ENCODE results near the gene ANKH. TPM values are rescaled to one million over a fixed set of nuclear protein-coding genes. Genes with fewer than 3 reads are reported as not detected.

Gene ANKH
- polyA plus RNA-seq, 1 donor from 2014 or later = 9.9 TPM

DNA sequence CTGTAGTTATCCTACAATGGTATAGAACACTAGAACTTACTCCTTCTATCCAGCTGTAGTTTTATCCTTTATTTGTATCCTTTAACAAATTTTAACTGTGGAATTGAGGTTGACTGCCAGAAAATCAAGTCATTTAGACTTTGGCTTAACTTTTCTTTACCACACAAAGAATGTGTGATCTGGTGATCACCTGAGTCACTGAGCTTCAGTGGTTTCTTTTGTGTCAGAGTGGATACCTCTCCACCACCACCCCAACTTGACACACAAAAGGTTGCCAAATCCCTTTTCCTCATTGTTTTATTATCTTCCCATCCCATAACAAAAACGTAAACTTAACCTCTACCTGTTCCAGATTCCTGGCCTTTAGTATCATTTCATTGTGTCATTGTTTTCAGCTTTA, 201.6 kb downstream of the ANKH start:
- H3K9ac ChIP-seq (ENCODE audit: low read length) = no peak overlapping the region
- no peak overlapping the region for H3K4me3 ChIP-seq (ENCODE audit: low read length)
- no peaks in the 10 kb centered on the region for H4K20me1 ChIP-seq (ENCODE audit: insufficient read depth)
- no peaks in the 10 kb centered on the region for H3K27me3 ChIP-seq (ENCODE audit: insufficient read depth, low read depth, low read length)
- H3K9me3 ChIP-seq (ENCODE audit: low read length) = no peaks in the 10 kb centered on the region
- H3K79me2 ChIP-seq (replicated peaks; ENCODE audit: insufficient read depth, low read length) = peaks cover 33% of the 10 kb centered on the region
- no peak overlapping the region for H2AFZ ChIP-seq (ENCODE audit: low read depth, low read length)
- H3K36me3 ChIP-seq (ENCODE audit: insufficient read depth, low read length) = no peaks in the 10 kb centered on the region
- H3F3A ChIP-seq (ENCODE audit: insufficient read depth, low read length, poor library complexity, severe bottlenecking) = no peaks in the 10 kb centered on the region
- TF ChIP-seq TAF1 (IDR thresholded peaks at IDR 0.05; ENCODE audit: low read depth) = no peak
- TF ChIP-seq EP300 (conservative IDR thresholded peaks at IDR 0.05; ENCODE audit: poor library complexity, severe bottlenecking) = no peak
- TF ChIP-seq CTCF (IDR thresholded peaks at IDR 0.05; ENCODE audit: poor library complexity, severe bottlenecking) = no peak
- no peak overlapping the region for H3K27ac ChIP-seq (ENCODE audit: low read length)
- H3K4me2 ChIP-seq (ENCODE audit: low read length) = no peak overlapping the region
- H3K9me2 ChIP-seq (ENCODE audit: insufficient read depth, low read length) = no peaks in the 10 kb centered on the region

DNA sequence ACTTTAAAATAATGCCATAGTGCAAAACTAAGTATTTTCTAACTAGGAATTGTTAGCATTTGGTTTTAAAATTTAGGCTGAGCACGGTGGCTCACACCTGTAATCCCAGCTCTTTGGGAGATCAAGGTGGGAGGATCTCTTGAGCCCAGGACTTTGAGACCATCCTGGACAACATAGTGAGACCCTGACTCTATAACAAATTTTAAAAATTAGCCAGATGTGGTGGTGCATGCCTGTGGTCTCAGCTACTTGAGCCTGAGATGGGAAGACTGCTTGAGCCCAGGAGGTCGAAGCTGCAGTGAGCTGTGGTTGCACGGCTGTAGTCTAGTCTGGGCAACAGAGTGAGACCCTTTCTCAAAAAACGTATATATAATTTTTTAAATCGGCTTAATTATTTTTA, 202.2 kb downstream of the ANKH start:
- no peaks in the 10 kb centered on the region for H3K36me3 ChIP-seq (ENCODE audit: insufficient read depth, low read length)
- no peak overlapping the region for H3K27ac ChIP-seq (ENCODE audit: low read length)
- peaks cover 33% of the 10 kb centered on the region for H3K79me2 ChIP-seq (replicated peaks; ENCODE audit: insufficient read depth, low read length)
- no peak overlapping the region for H3K9ac ChIP-seq (ENCODE audit: low read length)
- no peaks in the 10 kb centered on the region for H3K9me3 ChIP-seq (ENCODE audit: low read length)
- TF ChIP-seq POLR2AphosphoS5 (IDR thresholded peaks at IDR 0.05) (no peak), EZH2 (IDR thresholded peaks at IDR 0.05; ENCODE audit: borderline replicate concordance, insufficient read depth, low read length, poor library complexity, severe bottlenecking) (no peak), SMC3 (conservative IDR thresholded peaks at IDR 0.05; ENCODE audit: poor library complexity) (no peak), EP300 (conservative IDR thresholded peaks at IDR 0.05; ENCODE audit: poor library complexity, severe bottlenecking) (no peak), REST (IDR thresholded peaks at IDR 0.05; ENCODE audit: borderline replicate concordance) (no peak), RAD21 (conservative IDR thresholded peaks at IDR 0.05) (no peak), MXI1 (conservative IDR thresholded peaks at IDR 0.05; ENCODE audit: poor library complexity, severe bottlenecking) (no peak)
- no peaks in the 10 kb centered on the region for H3K27me3 ChIP-seq (ENCODE audit: insufficient read depth, low read depth, low read length)
- no peak overlapping the region for H3K4me2 ChIP-seq (ENCODE audit: low read length)
- no peak overlapping the region for H2AFZ ChIP-seq (ENCODE audit: low read depth, low read length)
- H3K4me3 ChIP-seq (ENCODE audit: low read length) = no peak overlapping the region
- no peaks in the 10 kb centered on the region for H3F3A ChIP-seq (ENCODE audit: insufficient read depth, low read length, poor library complexity, severe bottlenecking)
- no peaks in the 10 kb centered on the region for H3K9me2 ChIP-seq (ENCODE audit: insufficient read depth, low read length)
- H4K20me1 ChIP-seq (ENCODE audit: insufficient read depth) = no peaks in the 10 kb centered on the region

GRCh38 chr5:14668181-14668591, 203.4 kb downstream of the ANKH start:
- Histone ChIP-seq H3F3A (ENCODE audit: insufficient read depth, low read length, poor library complexity, severe bottlenecking) (no peaks in the 10 kb centered on the region), H3K4me2 (ENCODE audit: low read length) (no peak overlapping the region), H3K79me2 (replicated peaks; ENCODE audit: insufficient read depth, low read length) (peaks cover 33% of the 10 kb centered on the region), H4K20me1 (ENCODE audit: insufficient read depth) (no peaks in the 10 kb centered on the region), H3K27ac (ENCODE audit: low read length) (no peak overlapping the region), H3K4me3 (ENCODE audit: low read length) (no peak overlapping the region), H3K9me3 (ENCODE audit: low read length) (no peaks in the 10 kb centered on the region), H3K36me3 (ENCODE audit: insufficient read depth, low read length) (no peaks in the 10 kb centered on the region), H3K9me2 (ENCODE audit: insufficient read depth, low read length) (no peaks in the 10 kb centered on the region), H3K9ac (ENCODE audit: low read length) (no peak overlapping the region), H2AFZ (ENCODE audit: low read depth, low read length) (no peak overlapping the region), H3K27me3 (ENCODE audit: insufficient read depth, low read depth, low read length) (no peaks in the 10 kb centered on the region)
- TF ChIP-seq REST (IDR thresholded peaks at IDR 0.05; ENCODE audit: borderline replicate concordance) (no peak), CTCF (IDR thresholded peaks at IDR 0.05; ENCODE audit: poor library complexity, severe bottlenecking) (no peak), TAF1 (IDR thresholded peaks at IDR 0.05; ENCODE audit: low read depth) (no peak), SMC3 (conservative IDR thresholded peaks at IDR 0.05; ENCODE audit: poor library complexity) (no peak), POLR2AphosphoS5 (IDR thresholded peaks at IDR 0.05) (no peak), EP300 (conservative IDR thresholded peaks at IDR 0.05; ENCODE audit: poor library complexity, severe bottlenecking) (no peak), RAD21 (conservative IDR thresholded peaks at IDR 0.05) (no peak), EZH2 (IDR thresholded peaks at IDR 0.05; ENCODE audit: borderline replicate concordance, insufficient read depth, low read length, poor library complexity, severe bottlenecking) (no peak)

All from neural cell (in vitro differentiated cells).